GM12801 (cell line): Measurements from ENCODE around the gene TMPO.

ENCODE experiments used
- CTCF ChIP-seq: IDR thresholded peaks from one replicate; pipeline ENCODE4 v1.5.1; 2011; ENCODE audit warnings: control low read depth; ENCODE audit not compliant: insufficient read length; ENCODE audit errors: extremely low read depth

Gene TMPO

GRCh38 chr12:98551787-98552186, 36.4 kb downstream of the TMPO start:
- TF ChIP-seq CTCF = no peak

- TF ChIP-seq CTCF = no peak
These were observed 44.3 kb downstream of the TMPO start for GRCh38 chr12:98559666-98560065.

- TF ChIP-seq CTCF = no peak
These were observed 46.5 kb downstream of the TMPO start for GRCh38 chr12:98561846-98562245.

- TF ChIP-seq CTCF = no peak
These were observed 56.6 kb downstream of the TMPO start for GRCh38 chr12:98572010-98572409.

- TF ChIP-seq CTCF = no peak
These were observed 58.7 kb downstream of the TMPO start for GRCh38 chr12:98574110-98574509.

- no peak for TF ChIP-seq CTCF
These were observed 59.6 kb downstream of the TMPO start for GRCh38 chr12:98575013-98575412.

GRCh38 chr12:98578392-98578791, 63.0 kb downstream of the TMPO start:
- no peak for TF ChIP-seq CTCF

GRCh38 chr12:98578821-98579220, 63.4 kb downstream of the TMPO start:
- no peak for TF ChIP-seq CTCF
